HG03521 (cell line): ENCODE results near the gene ALAS2.
"Not testable (repeated sequence)": the region's sequence is repeated elsewhere in the genome, so short reads cannot be mapped to it uniquely, and the experiment has no call there.

Source experiments
- ATAC-seq: cut with Tn5 transposase; IDR thresholded peaks from one replicate; pipeline ENCODE4 v1.9.1; 2021; ENCODE audit warnings: mild to moderate bottlenecking, moderate library complexity; ENCODE audit not compliant: unreplicated experiment

ALAS2 gene

GRCh38 chrX:55030271-55031205 is at the start of gene ALAS2:
ALAS2 (minus strand) TSS chrX:55030977; CDS start chrX:55026000, 4,977 bp downstream.
- ATAC-seq = no peak

DNA sequence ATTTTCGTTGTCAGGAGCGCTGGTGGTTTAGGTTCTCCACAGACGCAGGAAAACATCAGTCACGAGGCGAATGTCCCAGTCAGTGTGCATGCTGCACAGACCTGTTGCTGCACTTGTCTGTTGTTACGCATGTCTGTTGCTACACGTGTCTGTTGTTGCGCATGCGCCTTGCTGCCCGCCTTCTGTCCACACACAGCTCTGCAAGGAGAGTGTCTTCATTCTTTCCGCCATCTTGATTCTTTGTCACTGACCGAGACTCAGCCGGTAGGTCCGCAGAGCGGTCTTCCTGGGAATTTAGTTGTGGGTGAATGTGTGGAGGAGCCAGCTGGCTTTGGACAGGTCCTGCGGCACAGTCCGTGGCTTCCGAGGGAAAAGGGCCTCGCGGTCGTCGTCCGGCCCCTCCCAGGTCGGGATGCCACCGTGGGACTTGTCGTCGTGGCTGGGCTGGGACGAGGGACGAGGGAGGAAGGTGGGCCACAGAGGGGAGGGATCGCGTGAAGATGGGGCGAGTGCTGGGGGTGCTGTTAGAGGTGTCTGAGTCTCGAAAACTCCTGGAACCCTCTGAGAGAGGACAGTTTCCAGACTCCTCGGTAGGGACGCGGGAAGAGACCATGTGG is 44.2 kb upstream of the ALAS2 start, which contains the start of gene PAGE2B:
PAGE2B (plus strand) TSS at position 180 of the 617 bp plus-strand sequence. CDS start 1,012 bp downstream, outside the sequence.
- ATAC-seq = no peak

DNA sequence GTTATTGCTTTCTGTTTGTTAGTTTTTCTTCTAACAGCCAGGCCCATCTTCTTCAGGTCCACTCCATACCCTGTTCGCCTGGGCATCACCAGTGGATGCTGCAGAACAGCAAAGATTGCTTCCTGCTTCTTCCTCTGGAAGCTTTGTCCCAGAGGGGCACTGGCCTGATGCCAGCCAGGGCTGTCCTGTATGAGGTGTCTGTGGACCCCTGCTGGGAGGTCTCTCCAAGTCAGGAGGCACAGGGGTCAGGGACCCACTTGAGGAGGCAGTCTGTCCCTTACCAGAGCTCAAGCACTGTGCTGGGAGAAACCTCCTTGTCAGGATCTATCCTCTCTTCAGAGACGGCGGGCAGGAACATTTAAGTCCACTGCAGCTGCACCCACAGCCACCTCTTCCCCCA is 41.5 kb upstream of the ALAS2 start:
- no peak for ATAC-seq

- not testable (repeated sequence) for ATAC-seq
Observed at GRCh38 chrX:55067180-55067579, 36.4 kb upstream of the ALAS2 start.

DNA sequence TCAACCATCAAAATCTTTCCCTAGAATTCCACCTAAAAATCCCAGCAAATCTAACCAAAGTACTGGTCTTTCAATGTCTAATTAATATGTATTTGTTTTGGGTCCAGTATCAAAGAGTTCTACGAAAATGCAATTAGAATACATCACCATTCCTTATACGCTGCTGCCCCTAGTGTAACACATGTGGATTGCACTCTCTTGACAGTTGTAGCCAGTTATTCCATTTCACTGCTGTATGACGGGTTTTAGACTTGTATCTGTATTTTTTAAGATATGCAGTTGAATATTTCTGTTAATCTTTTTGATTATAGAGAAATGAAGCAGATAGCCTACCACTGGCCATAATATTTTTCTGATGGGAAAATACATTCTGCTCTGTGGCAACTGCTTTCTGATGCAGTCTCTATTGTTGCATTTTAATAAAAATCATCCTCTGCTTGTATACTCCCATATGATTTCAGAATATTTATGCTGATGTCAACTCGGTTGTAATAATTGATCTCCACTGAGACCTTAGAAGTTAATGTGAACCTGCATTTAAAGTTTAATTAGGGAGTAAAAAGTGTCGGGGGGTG is 27.0 kb upstream of the ALAS2 start:
- ATAC-seq = no peak

- ATAC-seq = no peak
Observed at GRCh38 chrX:55056820-55057674, 26.3 kb upstream of the ALAS2 start.

DNA sequence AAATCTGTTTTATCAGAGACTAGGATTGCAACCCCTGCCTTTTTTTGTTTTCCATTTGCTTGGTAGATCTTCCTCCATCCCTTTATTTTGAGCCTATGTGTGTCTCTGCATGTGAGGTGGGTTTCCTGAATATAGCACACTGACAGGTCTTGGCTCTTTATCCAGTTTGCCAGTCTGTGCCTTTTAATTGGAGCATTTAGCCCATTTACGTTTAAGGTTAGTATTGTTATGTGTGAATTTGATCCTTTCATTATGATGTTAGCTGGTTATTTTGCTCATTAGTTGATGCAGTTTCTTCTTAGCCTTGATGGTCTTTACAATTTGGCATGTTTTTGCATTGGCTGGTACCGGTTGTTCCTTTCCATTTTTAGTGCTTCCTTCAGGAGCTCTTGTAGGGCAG is 19.8 kb upstream of the ALAS2 start:
- ATAC-seq = not testable (repeated sequence)

- ATAC-seq = no peak
Observed at GRCh38 chrX:55041514-55041913, 10.7 kb upstream of the ALAS2 start.

DNA sequence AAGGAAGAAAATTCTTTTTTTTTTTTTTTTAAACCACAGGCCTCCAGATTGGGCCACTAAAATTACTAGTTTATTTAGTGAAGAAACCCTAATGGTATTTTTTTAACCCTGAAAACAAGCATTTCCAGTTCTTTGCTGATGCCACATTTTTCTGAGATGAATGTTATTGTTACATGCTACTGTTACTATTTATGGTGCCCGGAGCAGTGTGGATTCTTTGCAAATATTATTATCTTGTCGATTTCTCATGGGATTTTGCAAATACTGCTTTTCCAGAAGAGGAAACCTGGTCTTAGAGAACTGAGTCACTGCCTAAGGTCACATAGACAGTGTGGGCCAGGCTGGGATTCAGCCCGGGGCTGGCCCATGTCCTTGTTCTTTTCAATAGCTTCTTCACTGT is 8.7 kb upstream of the ALAS2 start:
- ATAC-seq = no peak

DNA sequence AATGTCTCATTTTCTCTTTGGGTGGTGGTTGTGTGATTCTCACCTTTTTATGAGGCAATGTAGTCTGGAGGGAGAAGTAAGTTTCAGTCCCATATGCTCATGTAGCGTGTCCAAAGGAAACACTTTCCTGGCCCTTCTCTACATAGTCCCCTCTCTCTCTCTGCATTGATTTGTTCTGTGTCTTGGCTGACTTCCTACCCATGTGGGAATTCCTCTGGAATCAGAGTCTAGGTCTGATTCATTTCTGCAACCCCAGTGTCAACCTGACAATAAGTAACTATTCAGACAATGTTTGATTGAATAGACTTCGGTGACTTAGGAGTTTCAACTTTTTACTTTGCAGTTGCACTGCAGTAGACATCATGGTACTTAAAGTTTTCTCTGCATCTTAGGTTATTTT is 2.7 kb upstream of the ALAS2 start:
- ATAC-seq = no peak

- no peak for ATAC-seq
Observed at GRCh38 chrX:55029291-55029690, 1.5 kb downstream of the ALAS2 start.

GRCh38 chrX:55028611-55029010 is 2.2 kb downstream of the ALAS2 start:
- no peak for ATAC-seq

DNA sequence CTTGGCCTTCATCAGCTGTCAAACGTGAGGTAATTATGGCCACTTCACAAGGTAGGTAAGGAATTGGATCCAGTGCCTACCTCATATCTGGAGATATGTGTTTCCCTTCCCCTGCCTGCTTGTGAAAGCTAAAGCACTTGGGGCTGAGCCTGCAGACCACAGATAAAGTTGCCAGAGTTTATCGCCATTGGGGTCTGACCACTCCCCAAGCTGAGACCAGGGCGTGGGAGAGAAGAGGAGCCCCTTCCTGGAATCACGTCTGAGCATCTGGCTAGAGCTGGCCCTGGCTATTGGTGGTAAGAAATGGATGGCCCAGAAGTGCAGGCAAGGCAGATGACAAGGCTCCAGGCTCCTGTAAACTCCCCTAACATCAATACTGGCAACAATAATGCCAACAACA is 2.7 kb downstream of the ALAS2 start:
- no peak for ATAC-seq

DNA sequence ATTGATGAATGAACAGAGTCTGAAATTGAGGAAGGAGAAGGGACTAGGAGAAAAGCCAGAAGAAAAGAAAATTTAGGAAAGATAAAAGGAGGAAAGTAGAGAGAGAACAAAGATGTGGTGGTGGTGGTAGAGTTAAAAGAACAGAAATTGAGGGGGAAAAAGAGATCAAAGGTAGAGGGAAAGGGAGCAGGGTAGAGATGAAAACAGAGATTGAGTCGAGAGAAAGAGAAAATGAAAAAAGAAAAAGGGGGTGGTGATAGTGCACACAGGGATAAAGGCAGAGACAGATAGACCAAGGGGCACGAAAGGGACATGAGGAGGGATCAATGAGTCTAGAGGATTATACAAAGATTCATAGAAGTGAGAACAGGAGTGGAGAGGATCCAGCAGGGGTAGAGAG is 3.9 kb downstream of the ALAS2 start:
- no peak for ATAC-seq

DNA sequence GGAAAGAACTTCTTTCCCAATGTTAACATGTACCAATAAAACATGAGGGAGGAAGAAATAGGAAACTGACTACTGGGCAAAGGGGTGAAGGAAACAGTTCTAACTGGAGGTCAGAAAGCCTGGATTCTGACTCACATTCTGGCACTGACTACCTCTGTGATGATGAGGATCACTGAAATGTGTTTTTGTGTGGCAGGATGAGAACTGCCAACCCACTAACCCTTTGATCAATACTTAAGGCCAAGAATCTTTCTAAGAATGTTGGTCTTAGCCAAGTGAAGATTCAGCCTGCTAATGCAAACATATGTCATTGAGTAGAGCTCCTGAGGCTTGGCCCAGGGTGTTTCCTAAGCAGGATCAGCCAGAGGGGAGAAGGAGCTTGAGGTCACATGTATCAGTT is 4.6 kb downstream of the ALAS2 start:
- ATAC-seq = no peak

DNA sequence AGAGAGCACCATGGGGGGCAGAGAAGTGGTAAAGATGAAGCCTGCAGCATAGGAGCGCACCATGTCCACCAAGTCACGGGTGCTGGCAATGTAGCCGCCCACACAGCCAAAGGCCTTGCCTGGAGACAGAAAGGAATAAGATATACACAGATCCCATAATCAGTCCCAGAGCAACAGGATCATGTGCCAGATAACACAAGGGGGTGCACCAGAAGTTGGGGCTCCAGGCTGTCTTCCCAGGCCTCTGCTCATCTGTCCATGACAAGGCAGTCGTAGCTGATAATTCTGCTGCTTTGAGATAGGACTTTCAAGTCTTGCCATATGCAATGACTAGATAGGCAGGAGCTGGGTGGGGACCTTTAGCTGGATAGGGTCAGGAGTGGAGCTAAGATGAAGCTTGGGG is 15.9 kb downstream of the ALAS2 start:
- ATAC-seq = no peak

DNA sequence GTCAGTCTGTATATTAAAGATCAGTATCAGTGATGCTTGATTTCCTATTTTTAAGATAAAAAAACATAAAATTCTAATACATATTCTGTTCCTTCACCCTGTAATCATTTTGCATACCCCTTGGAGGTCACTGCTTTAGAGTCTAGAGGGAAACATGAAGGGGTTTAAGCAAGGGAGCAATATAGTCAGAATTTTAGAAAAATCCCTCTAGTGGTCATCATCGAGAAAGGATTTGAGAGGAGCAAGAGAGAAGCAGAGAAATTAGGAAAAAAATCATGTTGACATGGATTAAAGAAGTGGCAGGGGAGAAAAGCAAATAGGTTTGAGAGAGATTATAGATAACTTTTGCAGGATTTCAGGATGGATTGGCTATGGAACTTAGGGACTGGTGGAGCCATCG is 19.5 kb downstream of the ALAS2 start:
- ATAC-seq = no peak

DNA sequence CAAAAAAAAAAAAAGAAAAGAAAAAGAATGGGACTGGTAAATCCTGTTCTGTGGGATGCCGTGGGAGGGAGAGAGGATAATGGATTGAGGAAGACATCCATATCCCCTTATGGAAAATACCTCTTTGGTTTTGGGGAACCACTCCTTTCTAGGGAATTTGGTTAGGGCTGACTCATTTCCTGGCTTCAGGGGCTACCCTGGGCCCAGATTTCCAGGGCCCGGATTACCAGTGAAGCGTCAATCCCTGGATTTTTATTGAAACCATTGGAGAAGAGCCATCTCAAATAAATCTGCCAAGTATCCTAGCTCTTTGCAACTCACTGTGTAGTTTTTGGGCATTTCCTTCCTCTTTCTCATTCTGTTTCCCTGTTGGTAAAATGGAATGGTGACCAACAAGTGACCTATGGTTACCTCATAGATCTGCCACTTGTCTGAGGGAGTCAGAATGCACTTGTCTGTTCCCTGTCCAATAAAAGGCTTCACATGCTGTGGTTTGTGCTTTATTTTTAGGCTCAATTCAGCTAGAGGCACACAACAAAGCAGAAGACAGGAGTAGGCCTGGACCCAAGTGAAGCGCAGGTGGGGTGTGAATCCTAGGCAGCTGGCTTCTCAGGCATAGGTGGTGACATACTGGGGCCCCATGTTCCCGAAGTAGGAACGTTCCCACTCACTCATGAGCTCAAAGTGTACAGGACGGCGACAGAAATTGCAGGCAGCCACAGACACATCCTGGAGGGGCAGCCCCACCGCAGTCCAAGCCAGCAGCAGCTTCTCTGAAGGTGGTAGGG is 22.0 kb downstream of the ALAS2 start:
- no peak for ATAC-seq

DNA sequence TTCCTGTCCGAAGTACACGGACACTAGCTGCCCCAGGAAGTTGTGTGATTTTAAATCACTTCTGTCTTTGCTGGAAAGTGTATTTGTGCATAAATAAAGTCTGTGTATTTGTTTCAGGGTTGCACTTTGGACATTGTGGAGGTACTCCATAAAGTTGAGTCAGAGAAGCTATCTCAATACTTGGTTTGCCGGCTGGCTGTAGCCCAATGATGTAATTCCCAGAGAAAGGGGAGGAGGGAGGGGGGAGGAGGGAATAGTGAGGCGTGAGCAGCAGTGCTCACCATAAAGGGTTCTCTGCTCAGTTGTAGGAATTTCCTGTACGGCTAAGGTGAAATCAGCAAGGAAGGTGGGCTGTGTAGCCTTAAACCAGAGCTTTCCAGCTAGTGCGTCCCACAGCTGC is 23.1 kb downstream of the ALAS2 start:
- ATAC-seq = no peak
